Measurements from ENCODE around the gene SLC47A2. TPM values are rescaled to one million over a fixed set of nuclear protein-coding genes. Genes with fewer than 3 reads are reported as not detected.
"Not testable (repeated sequence)": the region's sequence is repeated elsewhere in the genome, so short reads cannot be mapped to it uniquely, and the experiment has no call there.

The SLC47A2 gene
- total RNA-seq, 1 donor from 2014 or later, result not detected

- no peak for DNase-seq (ENCODE audit: low spot score)
- Mint-ChIP-seq H3K4me1 (ENCODE audit: low read depth) (no peaks in the 10 kb centered on the region), H3K27me3 (ENCODE audit: insufficient read depth) (no peaks in the 10 kb centered on the region), H3K27ac (no peak overlapping the region), H3K36me3 (ENCODE audit: low read depth) (peaks cover 7% of the 10 kb centered on the region), H3K4me3 (no peak overlapping the region), H3K9me3 (no peaks in the 10 kb centered on the region)
- intact Hi-C loops (cut with micrococcal nuclease), result no loop called here
These were observed 42.8 kb downstream of the SLC47A2 start for GRCh38 chr17:19673623-19674022.

- H3K36me3 Mint-ChIP-seq (ENCODE audit: low read depth), result peaks cover 7% of the 10 kb centered on the region
- no peaks in the 10 kb centered on the region for H3K4me1 Mint-ChIP-seq (ENCODE audit: low read depth)
- H3K27me3 Mint-ChIP-seq (ENCODE audit: insufficient read depth), result no peaks in the 10 kb centered on the region
- no peak for DNase-seq (ENCODE audit: low spot score)
- no peak overlapping the region for H3K27ac Mint-ChIP-seq
- H3K9me3 Mint-ChIP-seq, result no peaks in the 10 kb centered on the region
- intact Hi-C loops (cut with micrococcal nuclease), result no loop called here
- no peak overlapping the region for H3K4me3 Mint-ChIP-seq
These were observed 44.2 kb downstream of the SLC47A2 start for GRCh38 chr17:19672009-19672750.

- DNase-seq (ENCODE audit: low spot score), result no peak
- H3K36me3 Mint-ChIP-seq (ENCODE audit: low read depth), result peaks cover 7% of the 10 kb centered on the region
- no peak overlapping the region for H3K27ac Mint-ChIP-seq
- no peak overlapping the region for H3K4me3 Mint-ChIP-seq
- no peaks in the 10 kb centered on the region for H3K4me1 Mint-ChIP-seq (ENCODE audit: low read depth)
- no peaks in the 10 kb centered on the region for H3K27me3 Mint-ChIP-seq (ENCODE audit: insufficient read depth)
- no peaks in the 10 kb centered on the region for H3K9me3 Mint-ChIP-seq
- intact Hi-C loops (cut with micrococcal nuclease), result no loop called here
These were observed 45.0 kb downstream of the SLC47A2 start for GRCh38 chr17:19671433-19671832.

GRCh38 chr17:19670908-19671307 is 45.5 kb downstream of the SLC47A2 start:
- no peaks in the 10 kb centered on the region for H3K4me1 Mint-ChIP-seq (ENCODE audit: low read depth)
- H3K27me3 Mint-ChIP-seq (ENCODE audit: insufficient read depth), result no peaks in the 10 kb centered on the region
- H3K4me3 Mint-ChIP-seq, result no peak overlapping the region
- H3K9me3 Mint-ChIP-seq, result no peaks in the 10 kb centered on the region
- no peak for DNase-seq (ENCODE audit: low spot score)
- H3K36me3 Mint-ChIP-seq (ENCODE audit: low read depth), result peaks cover 7% of the 10 kb centered on the region
- intact Hi-C loops (cut with micrococcal nuclease), result no loop called here
- H3K27ac Mint-ChIP-seq, result no peak overlapping the region

GRCh38 chr17:19669680-19670079 is 46.7 kb downstream of the SLC47A2 start:
- H3K36me3 Mint-ChIP-seq (ENCODE audit: low read depth); DNase-seq (ENCODE audit: low spot score); H3K4me3 Mint-ChIP-seq; H3K4me1 Mint-ChIP-seq (ENCODE audit: low read depth); H3K9me3 Mint-ChIP-seq; intact Hi-C loops (cut with micrococcal nuclease); H3K27me3 Mint-ChIP-seq (ENCODE audit: insufficient read depth); H3K27ac Mint-ChIP-seq: not testable (repeated sequence)

GRCh38 chr17:19664821-19665181 is 51.6 kb downstream of the SLC47A2 start:
- H3K36me3 Mint-ChIP-seq (ENCODE audit: low read depth), result peaks cover 10% of the 10 kb centered on the region
- no peak for DNase-seq (ENCODE audit: low spot score)
- intact Hi-C loops (cut with micrococcal nuclease), result no loop called here
- no peak overlapping the region for H3K27ac Mint-ChIP-seq
- no peaks in the 10 kb centered on the region for H3K4me1 Mint-ChIP-seq (ENCODE audit: low read depth)
- no peak overlapping the region for H3K4me3 Mint-ChIP-seq
- H3K27me3 Mint-ChIP-seq (ENCODE audit: insufficient read depth), result no peaks in the 10 kb centered on the region
- no peaks in the 10 kb centered on the region for H3K9me3 Mint-ChIP-seq

- H3K4me1 Mint-ChIP-seq (ENCODE audit: low read depth), result no peaks in the 10 kb centered on the region
- intact Hi-C loops (cut with micrococcal nuclease), result no loop called here
- peaks cover 10% of the 10 kb centered on the region for H3K36me3 Mint-ChIP-seq (ENCODE audit: low read depth)
- no peaks in the 10 kb centered on the region for H3K27me3 Mint-ChIP-seq (ENCODE audit: insufficient read depth)
- no peak overlapping the region for H3K4me3 Mint-ChIP-seq
- DNase-seq (ENCODE audit: low spot score), result no peak
- no peaks in the 10 kb centered on the region for H3K9me3 Mint-ChIP-seq
- no peak overlapping the region for H3K27ac Mint-ChIP-seq
These were observed 52.1 kb downstream of the SLC47A2 start for GRCh38 chr17:19664136-19664820.

- H3K36me3 Mint-ChIP-seq (ENCODE audit: low read depth), result peaks cover 10% of the 10 kb centered on the region
- intact Hi-C loops (cut with micrococcal nuclease), result no loop called here
- no peaks in the 10 kb centered on the region for H3K4me1 Mint-ChIP-seq (ENCODE audit: low read depth)
- no peak overlapping the region for H3K27ac Mint-ChIP-seq
- H3K4me3 Mint-ChIP-seq, result no peak overlapping the region
- H3K27me3 Mint-ChIP-seq (ENCODE audit: insufficient read depth), result no peaks in the 10 kb centered on the region
- DNase-seq (ENCODE audit: low spot score), result no peak
- H3K9me3 Mint-ChIP-seq, result no peaks in the 10 kb centered on the region
These were observed 53.3 kb downstream of the SLC47A2 start for GRCh38 chr17:19663097-19663496.

GRCh38 chr17:19661121-19661520 is 55.3 kb downstream of the SLC47A2 start:
- no peaks in the 10 kb centered on the region for H3K4me1 Mint-ChIP-seq (ENCODE audit: low read depth)
- H3K27me3 Mint-ChIP-seq (ENCODE audit: insufficient read depth), result no peaks in the 10 kb centered on the region
- no peak overlapping the region for H3K4me3 Mint-ChIP-seq
- H3K9me3 Mint-ChIP-seq, result no peaks in the 10 kb centered on the region
- intact Hi-C loops (cut with micrococcal nuclease), result no loop called here
- peaks cover 13% of the 10 kb centered on the region for H3K36me3 Mint-ChIP-seq (ENCODE audit: low read depth)
- no peak overlapping the region for H3K27ac Mint-ChIP-seq
- no peak for DNase-seq (ENCODE audit: low spot score)

GRCh38 chr17:19660219-19660870 is 56.0 kb downstream of the SLC47A2 start:
- no peaks in the 10 kb centered on the region for H3K4me1 Mint-ChIP-seq (ENCODE audit: low read depth)
- intact Hi-C loops (cut with micrococcal nuclease), result no loop called here

GRCh38 chr17:19659366-19660177 is 56.8 kb downstream of the SLC47A2 start:
- H3K9me3 Mint-ChIP-seq, result no peaks in the 10 kb centered on the region
- no peak overlapping the region for H3K4me3 Mint-ChIP-seq
- DNase-seq (ENCODE audit: low spot score), result no peak
- H3K4me1 Mint-ChIP-seq (ENCODE audit: low read depth), result no peaks in the 10 kb centered on the region
- intact Hi-C loops (cut with micrococcal nuclease), result no loop called here
- peaks cover 18% of the 10 kb centered on the region for H3K36me3 Mint-ChIP-seq (ENCODE audit: low read depth)
- H3K27ac Mint-ChIP-seq, result no peak overlapping the region
- no peaks in the 10 kb centered on the region for H3K27me3 Mint-ChIP-seq (ENCODE audit: insufficient read depth)

More at GRCh38 chr17:19660219-19660870, 56.0 kb downstream of the SLC47A2 start:
- no peaks in the 10 kb centered on the region for H3K9me3 Mint-ChIP-seq
- H3K4me3 Mint-ChIP-seq, result no peak overlapping the region
- no peak for DNase-seq (ENCODE audit: low spot score)
- peaks cover 13% of the 10 kb centered on the region for H3K36me3 Mint-ChIP-seq (ENCODE audit: low read depth)
- H3K27ac Mint-ChIP-seq, result no peak overlapping the region
- H3K27me3 Mint-ChIP-seq (ENCODE audit: insufficient read depth), result no peaks in the 10 kb centered on the region

GRCh38 chr17:19656851-19657581 is 59.4 kb downstream of the SLC47A2 start:
- no peaks in the 10 kb centered on the region for H3K27me3 Mint-ChIP-seq (ENCODE audit: insufficient read depth)
- intact Hi-C loops (cut with micrococcal nuclease), result no loop called here
- peaks cover 18% of the 10 kb centered on the region for H3K36me3 Mint-ChIP-seq (ENCODE audit: low read depth)
- H3K9me3 Mint-ChIP-seq, result no peaks in the 10 kb centered on the region
- H3K27ac Mint-ChIP-seq, result no peak overlapping the region
- no peak overlapping the region for H3K4me3 Mint-ChIP-seq
- DNase-seq (ENCODE audit: low spot score), result no peak
- H3K4me1 Mint-ChIP-seq (ENCODE audit: low read depth), result no peaks in the 10 kb centered on the region
